BLaER1 treated with 17β-estradiol and CSF1 and Interleukin-3, amounts not matched to agents 10 nM and 100 nM (cell line): ENCODE measurements around the gene COPS3.
A peak's percentile ranks its signal among the peaks of the same experiment; 100 is the strongest.

Experiments
- H3K27ac ChIP-seq, 11 experiments: shearing (Covaris generic); formaldehyde crosslinking; 2 replicates each; pipeline ENCODE4 v1.8.1; 2022
- H3K27me3 ChIP-seq, 11 experiments: shearing (Covaris generic); formaldehyde crosslinking; 2 replicates each; pipeline ENCODE4 v1.8.1; 2022
- H3K36me3 ChIP-seq, 11 experiments: shearing (Covaris generic); formaldehyde crosslinking; 2 replicates each; pipeline ENCODE4 v1.8.1; 2022
- H3K4me1 ChIP-seq, 10 experiments: shearing (Covaris generic); formaldehyde crosslinking; 2 replicates each; pipeline ENCODE4 v1.8.1; 2022
- H3K4me2 ChIP-seq, 11 experiments: shearing (Covaris generic); formaldehyde crosslinking; 2 replicates each; pipeline ENCODE4 v1.8.1; 2022
- H3K4me3 ChIP-seq, 10 experiments: shearing (Covaris generic); formaldehyde crosslinking; 2 replicates each; pipeline ENCODE4 v1.8.1; 2022
- H3K9ac ChIP-seq, 11 experiments: shearing (Covaris generic); formaldehyde crosslinking; 2 replicates each; pipeline ENCODE4 v1.8.1; 2022
- H3K9me3 ChIP-seq, 11 experiments: shearing (Covaris generic); formaldehyde crosslinking; replicated peaks in 1 of 11; 2 replicates each; pipeline ENCODE4 v1.8.1; 2022
- H4K20me1 ChIP-seq, 11 experiments: shearing (Covaris generic); formaldehyde crosslinking; 2 replicates each; pipeline ENCODE4 v1.8.1; 2022
- Cebpa-rat ChIP-seq, 11 experiments: shearing (Covaris generic); IDR thresholded peaks; 2 replicates each; pipeline ENCODE4 v1.8.1; 2022

COPS3 gene

DNA sequence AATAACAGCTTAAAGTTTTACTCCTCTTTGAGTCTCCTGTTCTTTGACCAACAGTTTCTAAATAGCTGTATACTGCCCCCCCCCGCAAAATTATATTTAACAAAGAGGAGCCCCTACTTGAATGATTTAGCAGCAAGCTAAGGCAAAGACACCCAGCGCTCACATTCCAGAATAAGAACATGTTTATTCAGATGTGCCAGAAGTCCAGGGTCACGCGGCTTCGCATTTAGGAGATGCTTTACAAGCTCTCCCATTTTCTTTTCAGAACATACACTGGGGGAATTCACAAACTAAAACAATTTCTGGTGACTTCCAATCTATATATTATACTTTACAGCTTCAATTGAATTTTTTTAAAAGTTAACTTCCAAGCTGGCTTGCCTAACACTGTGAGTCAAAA, 80.2 kb downstream of the COPS3 start:
- peaks cover 11 to 64% (median 30%) of the 10 kb centered on the region in 11 experiments; a peak in 16 of 22 replicates for H4K20me1 ChIP-seq
- H3K27ac ChIP-seq, result peak overlapping the region in 7 of 11 experiments; percentile 26 to 69 (median 59); a peak in 9 of 22 replicates
- H3K9ac ChIP-seq, result peak overlapping the region in 8 of 11 experiments; percentile 26 to 70 (median 49); a peak in 11 of 22 replicates
- H3K4me3 ChIP-seq, result no peak overlapping the region
- peaks cover 0 to 3% (median 0%) of the 10 kb centered on the region in 11 experiments; a peak in 1 of 22 replicates for H3K27me3 ChIP-seq
- H3K4me2 ChIP-seq, result peak overlapping the region in 10 of 11 experiments; percentile 38 to 99 (median 93); a peak in 19 of 22 replicates
- no peak for TF ChIP-seq Cebpa-rat (IDR thresholded peaks at IDR 0.05)
- H3K9me3 ChIP-seq, result no peaks in the 10 kb centered on the region
- peaks cover 21 to 57% (median 29%) of the 10 kb centered on the region in 11 experiments for H3K36me3 ChIP-seq
- peaks cover 44 to 86% (median 80%) of the 10 kb centered on the region in 10 experiments for H3K4me1 ChIP-seq

DNA sequence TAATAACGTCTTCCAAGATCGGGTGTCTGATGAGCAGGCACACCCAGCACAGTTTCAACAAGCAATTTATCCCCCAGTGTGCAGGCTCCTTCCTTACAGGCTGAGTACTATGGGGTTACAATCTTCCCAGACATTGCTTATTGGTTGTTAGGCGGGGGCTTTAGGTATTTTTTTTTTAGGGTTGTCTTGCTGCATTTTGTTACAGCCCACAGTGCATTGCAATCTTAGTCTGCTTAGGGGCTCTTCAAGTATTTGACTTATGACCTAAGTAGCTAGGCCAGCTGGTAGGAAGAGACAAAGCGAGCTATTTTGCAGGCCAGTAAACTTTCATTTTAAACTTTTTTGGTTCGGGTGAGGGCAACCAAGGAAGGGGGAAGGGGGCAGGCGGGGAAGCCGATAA, 80.7 kb downstream of the COPS3 start:
- peaks cover 21 to 57% (median 29%) of the 10 kb centered on the region in 11 experiments for H3K36me3 ChIP-seq
- TF ChIP-seq Cebpa-rat (IDR thresholded peaks at IDR 0.05), result no peak

GRCh38 chr17:17198281-17198680, 82.8 kb downstream of the COPS3 start:
- H3K4me3 ChIP-seq, result no peak overlapping the region
- H3K36me3 ChIP-seq, result peaks cover 21 to 49% (median 28%) of the 10 kb centered on the region in 11 experiments

More for the DNA sequence above, 80.7 kb downstream of the COPS3 start:
- H3K4me2 ChIP-seq, result peak overlapping the region; percentile 21 to 99 (median 88)
- H3K4me3 ChIP-seq, result peak overlapping the region in 2 of 10 experiments; percentile 21 to 35; a peak in 2 of 20 replicates
- H3K27ac ChIP-seq, result peak overlapping the region in 8 of 11 experiments; percentile 22 to 69 (median 52); a peak in 12 of 22 replicates
- H3K9me3 ChIP-seq, result no peaks in the 10 kb centered on the region
- peaks cover 0 to 3% (median 0%) of the 10 kb centered on the region in 11 experiments; a peak in 1 of 22 replicates for H3K27me3 ChIP-seq
- peak overlapping the region in 9 of 11 experiments; percentile 21 to 70 (median 45); a peak in 15 of 22 replicates for H3K9ac ChIP-seq
- H3K4me1 ChIP-seq, result peaks cover 39 to 86% (median 76%) of the 10 kb centered on the region in 10 experiments
- peaks cover 11 to 64% (median 30%) of the 10 kb centered on the region in 11 experiments; a peak in 16 of 22 replicates for H4K20me1 ChIP-seq

GRCh38 chr17:17196776-17197175, 84.3 kb downstream of the COPS3 start:
- Histone ChIP-seq H3K27ac (no peak overlapping the region), H3K9ac (no peak overlapping the region), H3K4me1 (peaks cover 26 to 76% (median 62%) of the 10 kb centered on the region in 10 experiments), H3K9me3 (no peaks in the 10 kb centered on the region), H3K36me3 (peaks cover 8 to 34% (median 13%) of the 10 kb centered on the region in 11 experiments; a peak in 21 of 22 replicates), H3K4me2 (no peak overlapping the region), H3K4me3 (no peak overlapping the region), H4K20me1 (peaks cover 0 to 33% (median 8%) of the 10 kb centered on the region in 11 experiments; a peak in 12 of 22 replicates), H3K27me3 (peaks cover 0 to 3% (median 0%) of the 10 kb centered on the region in 11 experiments; a peak in 1 of 22 replicates)
- TF ChIP-seq Cebpa-rat (IDR thresholded peaks at IDR 0.05), result no peak

More at GRCh38 chr17:17198281-17198680, 82.8 kb downstream of the COPS3 start:
- H3K9me3 ChIP-seq, result no peaks in the 10 kb centered on the region
- H3K27ac ChIP-seq, result peak overlapping the region in 1 of 11 experiments; percentile 37; a peak in 2 of 22 replicates
- H3K4me1 ChIP-seq, result peaks cover 19 to 76% (median 64%) of the 10 kb centered on the region in 10 experiments
- peak overlapping the region in 4 of 11 experiments; percentile 88 to 99 (median 98); a peak in 6 of 22 replicates for H3K4me2 ChIP-seq
- peaks cover 3 to 48% (median 23%) of the 10 kb centered on the region in 11 experiments; a peak in 16 of 22 replicates for H4K20me1 ChIP-seq
- no peak overlapping the region for H3K9ac ChIP-seq
- no peak for TF ChIP-seq Cebpa-rat (IDR thresholded peaks at IDR 0.05)
- H3K27me3 ChIP-seq, result peaks cover 0 to 3% (median 0%) of the 10 kb centered on the region in 11 experiments; a peak in 1 of 22 replicates
